GM12801 (cell line): Measurements from ENCODE around the gene P2RY14.

Source experiments
- TF ChIP-seq, protein P1 (sequence below): IDR thresholded peaks from one replicate; pipeline ENCODE4 v1.5.1; 2011; ENCODE audit warnings: control low read depth; ENCODE audit not compliant: insufficient read length; ENCODE audit errors: extremely low read depth

Gene P2RY14

DNA sequence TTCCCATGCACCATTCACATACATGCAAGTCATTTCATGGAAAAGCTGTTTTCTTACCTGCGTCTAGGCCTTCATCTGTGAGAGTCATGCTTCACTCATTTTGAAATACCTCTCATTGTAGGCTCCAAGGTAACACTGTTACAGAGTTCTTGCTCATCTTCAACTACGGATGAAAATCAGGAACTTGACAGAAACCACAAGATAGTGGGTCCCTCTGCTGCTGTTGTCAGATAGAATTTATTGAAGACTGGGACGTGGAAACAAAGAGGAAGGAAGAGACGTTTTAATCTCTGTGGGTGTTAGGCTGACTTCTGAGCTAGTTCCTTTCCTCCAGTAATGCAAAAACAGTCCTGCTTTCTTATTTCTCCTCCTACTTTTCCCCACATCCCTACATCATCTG lies at the start of gene P2RY14:
Gene P2RY14 (minus strand): TSS at position 313 of the 400 bp plus-strand sequence. CDS start 64,226 bp downstream, outside the sequence.
- TF ChIP-seq, protein P1, sequence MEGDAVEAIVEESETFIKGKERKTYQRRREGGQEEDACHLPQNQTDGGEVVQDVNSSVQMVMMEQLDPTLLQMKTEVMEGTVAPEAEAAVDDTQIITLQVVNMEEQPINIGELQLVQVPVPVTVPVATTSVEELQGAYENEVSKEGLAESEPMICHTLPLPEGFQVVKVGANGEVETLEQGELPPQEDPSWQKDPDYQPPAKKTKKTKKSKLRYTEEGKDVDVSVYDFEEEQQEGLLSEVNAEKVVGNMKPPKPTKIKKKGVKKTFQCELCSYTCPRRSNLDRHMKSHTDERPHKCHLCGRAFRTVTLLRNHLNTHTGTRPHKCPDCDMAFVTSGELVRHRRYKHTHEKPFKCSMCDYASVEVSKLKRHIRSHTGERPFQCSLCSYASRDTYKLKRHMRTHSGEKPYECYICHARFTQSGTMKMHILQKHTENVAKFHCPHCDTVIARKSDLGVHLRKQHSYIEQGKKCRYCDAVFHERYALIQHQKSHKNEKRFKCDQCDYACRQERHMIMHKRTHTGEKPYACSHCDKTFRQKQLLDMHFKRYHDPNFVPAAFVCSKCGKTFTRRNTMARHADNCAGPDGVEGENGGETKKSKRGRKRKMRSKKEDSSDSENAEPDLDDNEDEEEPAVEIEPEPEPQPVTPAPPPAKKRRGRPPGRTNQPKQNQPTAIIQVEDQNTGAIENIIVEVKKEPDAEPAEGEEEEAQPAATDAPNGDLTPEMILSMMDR = no peak

DNA sequence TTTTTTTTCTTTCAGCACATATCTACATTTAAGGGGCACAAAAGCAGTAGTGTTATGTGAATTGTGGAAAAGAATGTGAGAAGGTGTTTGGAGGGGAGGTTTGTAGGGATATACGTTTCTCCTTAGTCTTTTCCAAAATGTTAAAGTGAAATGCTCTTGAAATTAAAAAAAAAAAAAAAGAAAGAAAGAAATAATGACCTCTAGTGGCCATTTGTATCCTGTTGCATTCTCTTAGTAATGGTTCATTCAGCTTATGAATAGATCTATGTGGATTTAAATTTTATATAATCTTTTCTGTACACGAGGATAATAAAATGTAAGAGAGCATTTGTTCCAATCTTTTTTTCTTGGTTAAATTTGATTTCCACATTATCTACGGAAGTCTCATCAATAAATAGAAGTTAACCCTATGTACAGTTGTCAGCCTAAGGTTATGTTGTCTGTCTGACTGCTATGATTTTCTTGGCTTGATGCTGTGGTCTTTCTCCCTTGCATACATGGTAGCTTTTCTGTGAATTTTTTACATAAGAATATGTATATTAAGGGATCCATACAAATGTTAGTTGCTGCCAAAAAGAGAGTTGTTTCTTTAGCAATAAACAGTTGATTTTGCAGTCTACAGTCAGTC lies 49.3 kb upstream of the P2RY14 start:
- TF ChIP-seq, protein P1 = no peak

DNA sequence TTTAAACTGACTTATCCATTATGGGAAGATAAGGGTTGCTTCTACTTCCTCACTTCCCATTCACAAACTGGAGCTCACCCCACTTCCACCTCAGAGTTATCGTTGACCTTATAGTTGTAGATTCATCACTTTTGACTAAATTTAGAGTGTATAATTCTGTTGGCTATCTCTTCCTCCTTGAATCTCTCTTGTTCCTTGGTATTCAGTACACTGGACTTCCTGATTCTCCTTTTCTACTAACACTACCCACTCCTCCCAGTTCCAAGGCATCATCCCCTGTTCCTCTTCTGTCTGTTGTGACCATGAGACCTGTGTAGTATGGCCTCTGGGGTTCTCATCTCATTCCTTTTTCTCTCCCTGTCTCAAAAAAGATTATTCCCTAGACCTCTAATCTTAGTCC lies 44.2 kb upstream of the P2RY14 start:
- TF ChIP-seq, protein P1 = no peak

DNA sequence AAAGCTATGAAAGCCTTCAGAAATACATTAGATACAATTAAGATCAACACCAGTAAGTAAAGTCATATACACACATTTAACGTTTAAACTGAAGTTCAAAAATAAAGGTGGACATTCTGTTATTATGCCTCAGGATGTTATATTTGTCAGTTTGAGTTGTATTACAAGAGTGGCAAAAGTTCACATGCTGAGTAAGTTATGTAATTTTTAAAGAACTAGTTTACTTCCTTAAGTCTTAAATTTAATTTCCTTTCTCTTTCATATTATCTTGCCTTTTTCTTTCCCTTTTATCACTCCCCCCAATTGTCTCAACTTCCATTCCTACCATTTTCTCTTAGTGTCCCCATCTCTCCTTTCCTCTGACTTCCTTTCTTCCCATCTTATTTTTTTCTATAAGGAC lies 43.2 kb upstream of the P2RY14 start:
- TF ChIP-seq, protein P1 = no peak

DNA sequence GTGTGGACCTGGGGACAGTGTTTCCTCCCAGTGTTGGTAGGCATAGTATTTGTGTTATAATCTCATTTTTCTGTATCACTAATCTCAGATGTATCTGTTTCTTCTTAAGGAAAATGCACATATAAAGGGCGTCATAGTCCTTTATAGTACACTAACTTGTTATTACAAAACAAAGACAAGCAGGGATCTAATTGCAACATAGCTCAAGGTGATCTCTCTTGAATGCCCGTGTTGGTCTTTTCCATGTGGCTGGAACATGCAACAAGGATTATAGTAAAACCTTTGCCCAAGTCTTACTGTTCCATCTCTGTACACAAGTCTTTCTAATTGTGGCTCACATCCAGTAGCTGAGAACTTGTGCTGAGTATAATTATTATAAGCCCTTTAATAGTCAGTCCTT lies 41.8 kb upstream of the P2RY14 start:
- TF ChIP-seq, protein P1 = no peak

DNA sequence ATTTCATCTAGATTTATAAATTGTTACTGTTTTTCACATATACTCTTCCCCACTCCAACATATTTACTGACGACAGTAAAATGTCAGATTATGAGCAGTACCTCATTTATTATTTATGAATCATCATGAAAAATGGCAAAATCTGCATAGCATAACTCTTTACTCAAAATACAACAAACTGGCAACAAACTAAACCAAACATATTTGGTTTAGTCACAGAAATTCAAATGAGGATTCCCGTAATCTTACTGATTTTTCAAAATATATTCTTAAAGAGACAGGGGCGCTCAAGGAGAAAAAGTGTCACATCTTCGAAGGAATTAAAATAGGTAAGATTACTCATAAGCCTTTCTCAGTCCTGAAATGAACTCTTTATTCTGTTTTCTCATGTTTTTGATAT lies 41.3 kb upstream of the P2RY14 start:
- TF ChIP-seq, protein P1 = no peak

DNA sequence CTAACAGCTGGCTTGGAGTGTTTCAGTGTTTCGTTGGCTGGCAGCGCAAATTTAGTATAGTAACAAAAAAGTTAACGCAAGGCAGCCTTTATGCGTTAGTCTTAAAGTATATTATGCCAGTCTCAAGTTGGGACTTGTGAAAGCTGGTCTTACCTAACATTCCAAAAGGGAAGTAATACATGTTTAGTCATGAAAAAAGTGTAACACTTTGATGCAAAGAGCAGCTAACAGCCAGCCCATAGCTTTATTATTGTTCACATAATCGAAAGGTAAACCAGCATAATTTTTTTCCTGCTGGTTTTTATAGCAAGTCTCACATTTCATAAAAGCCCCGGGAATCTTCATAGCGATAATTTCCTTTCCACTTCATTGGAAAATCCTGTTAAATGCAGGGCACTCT lies 40.6 kb upstream of the P2RY14 start:
- TF ChIP-seq, protein P1 = no peak
